GM19455 (cell line): Measurements from ENCODE around the gene WDR70.

Experiments used
- ATAC-seq: cut with Tn5 transposase; IDR thresholded peaks from one replicate; pipeline ENCODE4 v1.9.1; 2021; ENCODE audit not compliant: unreplicated experiment

The WDR70 gene

GRCh38 chr5:37717613-37718431 is 338.7 kb downstream of the WDR70 start:
- no peak for ATAC-seq

GRCh38 chr5:37720550-37720952 is 341.4 kb downstream of the WDR70 start:
- ATAC-seq: no peak

- peak; percentile 90 for ATAC-seq
These were observed 342.3 kb downstream of the WDR70 start for GRCh38 chr5:37721447-37721871.

- ATAC-seq: no peak
These were observed 343.4 kb downstream of the WDR70 start for GRCh38 chr5:37722236-37723161.

- no peak for ATAC-seq
These were observed 344.2 kb downstream of the WDR70 start for GRCh38 chr5:37723162-37723961.

- ATAC-seq: no peak
These were observed 345.4 kb downstream of the WDR70 start for GRCh38 chr5:37724395-37725125.

- no peak for ATAC-seq
These were observed 346.1 kb downstream of the WDR70 start for GRCh38 chr5:37725185-37725584.

- no peak for ATAC-seq
These were observed 348.1 kb downstream of the WDR70 start for GRCh38 chr5:37727238-37727637.

- ATAC-seq: no peak
These were observed 351.9 kb downstream of the WDR70 start for GRCh38 chr5:37730896-37731455.

- no peak for ATAC-seq
These were observed 355.0 kb downstream of the WDR70 start for GRCh38 chr5:37734114-37734513.

GRCh38 chr5:37735649-37736347 is 356.7 kb downstream of the WDR70 start:
- no peak for ATAC-seq

- ATAC-seq: no peak
These were observed 357.3 kb downstream of the WDR70 start for GRCh38 chr5:37736397-37736796.

GRCh38 chr5:37737326-37738056 is 358.4 kb downstream of the WDR70 start:
- ATAC-seq: no peak

GRCh38 chr5:37738057-37738691 is 359.1 kb downstream of the WDR70 start:
- peak; percentile 74 for ATAC-seq

- no peak for ATAC-seq
These were observed 359.9 kb downstream of the WDR70 start for GRCh38 chr5:37738865-37739488.

GRCh38 chr5:37739817-37740261 is 360.7 kb downstream of the WDR70 start:
- no peak for ATAC-seq

- ATAC-seq: no peak
These were observed 361.4 kb downstream of the WDR70 start for GRCh38 chr5:37740331-37741066.
